Karpas-422 (cell line): ENCODE measurements around the gene C5orf58. TPM values are rescaled to one million over a fixed set of nuclear protein-coding genes. Genes with fewer than 3 reads are reported as not detected.
"Not testable (repeated sequence)": the region's sequence is repeated elsewhere in the genome, so short reads cannot be mapped to it uniquely, and the experiment has no call there.

ENCODE experiments used
- DNase-seq: peaks from one replicate; pipeline ENCODE4 v3.0.0-alpha.2; 2015
- H2AFZ ChIP-seq: fragments of 200-600 bp; sonication (generic); 2 replicates; pipeline ENCODE4 v1.6.1; 2014; ENCODE audit warnings: antibody characterized with exemption, low read length, mixed read lengths
- H3K27ac ChIP-seq: fragments of 200-600 bp; sonication (generic); 2 replicates; pipeline ENCODE4 v1.5.1; 2014; ENCODE audit warnings: mild to moderate bottlenecking, low read length, moderate library complexity
- H3K27me3 ChIP-seq: fragments of 200-600 bp; sonication (generic); 2 replicates; pipeline ENCODE4 v1.6.1; 2014; ENCODE audit warnings: low read length, mixed read lengths
- H3K36me3 ChIP-seq: fragments of 200-600 bp; sonication (generic); 2 replicates; pipeline ENCODE4 v1.6.1; 2014; ENCODE audit warnings: low read length, mixed read lengths; ENCODE audit not compliant: insufficient read depth
- H3K4me1 ChIP-seq: fragments of 200-600 bp; sonication (generic); 2 replicates; pipeline ENCODE4 v1.6.1; 2014; ENCODE audit warnings: mild to moderate bottlenecking, low read length, mixed read lengths
- H3K4me2 ChIP-seq: fragments of 200-600 bp; sonication (generic); 2 replicates; pipeline ENCODE4 v1.6.1; 2014; ENCODE audit warnings: low read length, low read depth, mild to moderate bottlenecking; ENCODE audit not compliant: poor library complexity, severe bottlenecking
- H3K4me3 ChIP-seq: fragments of 200-600 bp; sonication (generic); 2 replicates; pipeline ENCODE4 v1.5.1; 2014; ENCODE audit warnings: mild to moderate bottlenecking, antibody characterized with exemption, low read length, mixed read lengths
- H3K79me2 ChIP-seq: fragments of 200-600 bp; sonication (generic); 2 replicates; pipeline ENCODE4 v1.6.1; 2014; ENCODE audit warnings: mild to moderate bottlenecking, low read length, mixed read lengths
- H3K9ac ChIP-seq: fragments of 200-600 bp; sonication (generic); 2 replicates; pipeline ENCODE4 v1.6.0; 2014; ENCODE audit warnings: low read length
- H3K9me2 ChIP-seq: fragments of 200-600 bp; sonication (generic), shearing (Covaris generic); replicated peaks from 2 replicates; pipeline ENCODE4 v1.6.0; 2014; ENCODE audit warnings: mild to moderate bottlenecking, low read length, moderate library complexity; ENCODE audit not compliant: insufficient read depth
- H3K9me3 ChIP-seq: fragments of 300-700, 200-600 bp; sonication (generic); 2 replicates; pipeline ENCODE4 v1.6.1; 2014; ENCODE audit warnings: low read length, mixed read lengths
- H4K20me1 ChIP-seq: fragments of 200-600 bp; sonication (generic); 2 replicates; pipeline ENCODE4 v1.6.1; 2014; ENCODE audit warnings: mild to moderate bottlenecking, antibody characterized with exemption, low read length, low read depth; ENCODE audit not compliant: insufficient read depth
- total RNA-seq: library from RNA; depleted of rRNA; stranded (reverse); fragments of >200 nt; shearing (Covaris generic); gene quantifications from 2 replicates; pipeline ENCODE4 v1.2.3, GENCODE V29; 2014; ENCODE audit warnings: low replicate concordance

The C5orf58 gene
- total RNA-seq, 1 experiment from 2014 or later, result not detected

- H3K79me2 ChIP-seq, result no peaks in the 10 kb centered on the region
- H3K9me2 ChIP-seq, result no peaks in the 10 kb centered on the region
- no peak overlapping the region for H2AFZ ChIP-seq
- no peaks in the 10 kb centered on the region for H3K36me3 ChIP-seq
- peak overlapping the region; percentile 12; the same call in 1 of the 2 replicates for H3K4me3 ChIP-seq
- peak overlapping the region; percentile 76 for H3K27ac ChIP-seq
- peaks cover 83% of the 10 kb centered on the region for H3K4me1 ChIP-seq
- peak overlapping the region; percentile 56 for H3K4me2 ChIP-seq
- H3K9ac ChIP-seq, result peak overlapping the region; percentile 45
- no peaks in the 10 kb centered on the region for H4K20me1 ChIP-seq
- H3K9me3 ChIP-seq, result no peaks in the 10 kb centered on the region
- no peak for DNase-seq
- no peaks in the 10 kb centered on the region for H3K27me3 ChIP-seq
Observed at GRCh38 chr5:170226129-170226615, 6.6 kb upstream of the C5orf58 start.

- Histone ChIP-seq H3K4me3 (peak overlapping the region; percentile 12), H2AFZ (no peak overlapping the region), H3K9me3 (no peaks in the 10 kb centered on the region), H3K27ac (peak overlapping the region; percentile 76), H3K79me2 (no peaks in the 10 kb centered on the region), H3K36me3 (no peaks in the 10 kb centered on the region), H4K20me1 (no peaks in the 10 kb centered on the region), H3K4me1 (peaks cover 78% of the 10 kb centered on the region), H3K9ac (peak overlapping the region; percentile 45), H3K27me3 (no peaks in the 10 kb centered on the region), H3K9me2 (no peaks in the 10 kb centered on the region), H3K4me2 (peak overlapping the region; percentile 56)
- DNase-seq, result peak; percentile 66
Observed at GRCh38 chr5:170226661-170227060, 6.1 kb upstream of the C5orf58 start.

- DNase-seq, result no peak
- Histone ChIP-seq H3K4me3 (no peak overlapping the region), H3K4me2 (no peak overlapping the region), H4K20me1 (no peaks in the 10 kb centered on the region), H3K79me2 (no peaks in the 10 kb centered on the region), H2AFZ (0 out of 2 replicates have a peak overlapping the region, but pooled peaks have one; percentile 7), H3K27me3 (no peaks in the 10 kb centered on the region), H3K9me2 (no peaks in the 10 kb centered on the region), H3K27ac (no peak overlapping the region), H3K36me3 (no peaks in the 10 kb centered on the region), H3K9ac (no peak overlapping the region), H3K9me3 (no peaks in the 10 kb centered on the region), H3K4me1 (peaks cover 59% of the 10 kb centered on the region)
Observed at GRCh38 chr5:170228762-170229435, 3.9 kb upstream of the C5orf58 start.

- H3K4me1 ChIP-seq, result peaks cover 59% of the 10 kb centered on the region
- no peaks in the 10 kb centered on the region for H4K20me1 ChIP-seq
- no peak overlapping the region for H3K4me2 ChIP-seq
- H3K9me3 ChIP-seq, result no peaks in the 10 kb centered on the region
- no peak overlapping the region for H2AFZ ChIP-seq
- no peak overlapping the region for H3K27ac ChIP-seq
- no peak overlapping the region for H3K9ac ChIP-seq
- no peak overlapping the region for H3K4me3 ChIP-seq
- H3K36me3 ChIP-seq, result no peaks in the 10 kb centered on the region
- no peaks in the 10 kb centered on the region for H3K79me2 ChIP-seq
- H3K27me3 ChIP-seq, result no peaks in the 10 kb centered on the region
- no peak for DNase-seq
- no peaks in the 10 kb centered on the region for H3K9me2 ChIP-seq
Observed at GRCh38 chr5:170233358-170233892, 640 bp downstream of the C5orf58 start.

GRCh38 chr5:170235876-170236864, 3.4 kb downstream of the C5orf58 start:
- Histone ChIP-seq H4K20me1 (no peaks in the 10 kb centered on the region), H3K27me3 (0 out of 2 replicates have a peak, but pooled peaks cover 2% of the 10 kb centered on the region), H3K36me3 (no peaks in the 10 kb centered on the region), H3K27ac (peak overlapping the region; percentile 82), H3K4me3 (peak overlapping the region; percentile 47), H3K79me2 (no peaks in the 10 kb centered on the region), H3K4me1 (peaks cover 42% of the 10 kb centered on the region), H3K9me3 (no peaks in the 10 kb centered on the region), H3K4me2 (peak overlapping the region; percentile 71), H3K9me2 (no peaks in the 10 kb centered on the region), H3K9ac (peak overlapping the region; percentile 51), H2AFZ (peak overlapping the region; percentile 24)
- DNase-seq, result peak; percentile 81

DNA sequence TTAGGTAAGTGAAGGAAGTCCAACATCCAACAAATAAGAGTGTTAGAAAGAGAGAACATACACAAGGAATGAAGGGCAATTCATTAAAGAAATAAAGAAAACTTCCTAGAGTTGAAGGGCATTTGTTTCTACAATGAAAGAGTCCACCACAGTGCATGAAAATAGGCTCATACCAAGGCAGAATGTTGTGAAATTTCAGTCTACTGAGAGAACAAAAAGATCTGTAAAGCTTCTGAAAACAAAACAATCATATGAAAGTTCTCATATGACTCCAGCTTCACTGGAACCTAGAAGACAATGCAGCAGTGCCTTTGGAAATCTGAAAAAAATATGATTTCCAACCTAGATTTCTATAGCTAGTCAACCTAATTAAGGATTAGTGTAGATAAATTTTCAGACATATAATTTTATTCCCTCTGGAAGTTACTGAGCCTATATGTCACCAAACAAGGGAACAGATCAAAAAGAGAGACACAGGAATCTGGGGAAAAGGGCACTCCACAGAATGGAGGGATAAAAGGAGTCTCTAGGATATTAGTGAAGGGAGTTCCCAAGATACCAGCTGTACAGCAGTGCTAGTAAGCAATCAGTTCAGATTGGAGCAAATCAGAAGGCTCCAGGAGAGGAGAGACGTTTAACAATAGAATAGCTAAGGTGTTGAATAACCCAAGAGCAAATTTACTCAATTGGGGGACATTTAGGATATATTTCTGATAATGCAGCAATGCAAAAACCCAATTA, 5.8 kb downstream of the C5orf58 start:
- H3K36me3 ChIP-seq, result no peaks in the 10 kb centered on the region
- H3K4me1 ChIP-seq, result peaks cover 42% of the 10 kb centered on the region
- no peak overlapping the region for H3K4me3 ChIP-seq
- no peaks in the 10 kb centered on the region for H3K79me2 ChIP-seq
- no peaks in the 10 kb centered on the region for H3K9me2 ChIP-seq
- no peaks in the 10 kb centered on the region for H3K9me3 ChIP-seq
- H4K20me1 ChIP-seq, result no peaks in the 10 kb centered on the region
- no peak overlapping the region for H2AFZ ChIP-seq
- H3K27me3 ChIP-seq, result 0 out of 2 replicates have a peak, but pooled peaks cover 2% of the 10 kb centered on the region
- H3K27ac ChIP-seq, result no peak overlapping the region
- no peak overlapping the region for H3K4me2 ChIP-seq
- no peak for DNase-seq
- H3K9ac ChIP-seq, result no peak overlapping the region

- not testable (repeated sequence) for H3K79me2 ChIP-seq, H4K20me1 ChIP-seq, H3K4me3 ChIP-seq, H3K36me3 ChIP-seq, H3K9me3 ChIP-seq, H3K9me2 ChIP-seq, H3K9ac ChIP-seq, H3K4me2 ChIP-seq, H3K27ac ChIP-seq, H3K27me3 ChIP-seq, H2AFZ ChIP-seq, DNase-seq
- H3K4me1 ChIP-seq, result peaks cover 32% of the 10 kb centered on the region
Observed at GRCh38 chr5:170245436-170245835, 12.7 kb downstream of the C5orf58 start.
